Panc1 (cell line): Measurements from ENCODE around the gene DCC. TPM values are rescaled to one million over a fixed set of nuclear protein-coding genes. Genes with fewer than 3 reads are reported as not detected.

Experiments
- ATAC-seq: fragments of 200-7000 bp; cut with Tn5 transposase; 2 replicates; pipeline ENCODE4 v1.9.1; 2020; ENCODE audit warnings: mild to moderate bottlenecking, moderate library complexity
- BruUV-seq: library from RNA; stranded (reverse); fragments of 400-500 nt; replicated peaks from 2 replicates; lab custom pipeline; 2021; lab: Mats Ljungman, UMichigan
- CTCF ChIA-PET: fragments of 300-600 bp; sonication (Branson Sonifier 250); formaldehyde crosslinking; loops from one replicate; lab custom pipeline; 2022; ENCODE audit warnings: antibody characterized with exemption; lab: Charles Lee
- POLR2A ChIA-PET: fragments of 300-600 bp; sonication (Branson Sonifier 250); formaldehyde crosslinking; loops from one replicate; lab custom pipeline; 2022; ENCODE audit warnings: antibody characterized with exemption; lab: Charles Lee
- DNase-seq: peaks from one replicate; pipeline ENCODE4 v3.0.0-alpha.2; 2010; ENCODE audit warnings: low read depth, low spot score
- H3K27ac ChIP-seq: 2 replicates; pipeline ENCODE4 v1.5.1; 2011; ENCODE audit warnings: mild to moderate bottlenecking, low read length, inconsistent platforms
- H3K27me3 ChIP-seq: fragments of 200-500 bp; sonication (Bioruptor generic); 2 replicates; pipeline ENCODE4 v1.6.0; 2014; ENCODE audit warnings: low read length, inconsistent platforms; ENCODE audit not compliant: control insufficient read depth, insufficient read depth
- H3K36me3 ChIP-seq: fragments of 200-500 bp; sonication (Bioruptor generic); 2 replicates; pipeline ENCODE4 v1.5.1; 2014; ENCODE audit warnings: inconsistent platforms, mild to moderate bottlenecking, low read length, moderate library complexity; ENCODE audit not compliant: control insufficient read depth, insufficient read depth
- H3K4me1 ChIP-seq: 2 replicates; pipeline ENCODE4 v1.5.1; 2011; ENCODE audit warnings: inconsistent platforms, mild to moderate bottlenecking, low read length, moderate library complexity; ENCODE audit not compliant: control insufficient read depth, insufficient read depth
- H3K4me3 ChIP-seq, 2 experiments: 2 replicates each; pipeline ENCODE4 v1.5.1; 2011 to 2012; ENCODE audit warnings: low read depth in 2 of 2, low read length in 2 of 2, mild to moderate bottlenecking in 2 of 2, inconsistent platforms in 1 of 2, moderate library complexity in 1 of 2
- H3K9me3 ChIP-seq: fragments of 200-500 bp; sonication (Bioruptor generic); 2 replicates; pipeline ENCODE4 v1.5.1; 2014; ENCODE audit warnings: low read depth, mild to moderate bottlenecking, inconsistent platforms, low read length, moderate library complexity; ENCODE audit not compliant: control insufficient read depth, insufficient read depth
- POLR2AphosphoS5 ChIP-seq: IDR thresholded peaks from 2 replicates; pipeline ENCODE4 v1.6.1; 2012; ENCODE audit warnings: mild to moderate bottlenecking, low read depth, low read length, moderate library complexity
- SIN3A ChIP-seq: IDR thresholded peaks from 2 replicates; pipeline ENCODE4 v1.6.1; 2012; ENCODE audit warnings: low read depth, mild to moderate bottlenecking, low read length, moderate library complexity, borderline replicate concordance; ENCODE audit not compliant: insufficient read depth
- TCF7L2 ChIP-seq: IDR thresholded peaks from 2 replicates; pipeline ENCODE4 v1.6.1; 2011; ENCODE audit warnings: mild to moderate bottlenecking, low read depth, low read length, inconsistent platforms
- in situ Hi-C: cut with HindIII; loops from 2 replicates; pipeline ENCODE4 v1.10.0; 2016; ENCODE audit warnings: low sequenced_read_pairs, low pct_unique_long_range_greater_than_20kb
- intact Hi-C: fragments of 100-400 bp; cut with micrococcal nuclease; formaldehyde crosslinking; loops from one replicate; pipeline ENCODE4 v1.10.0; 2022; ENCODE audit not compliant: unreplicated experiment
- total RNA-seq: library from RNA; stranded (reverse); gene quantifications from one replicate; pipeline ENCODE4 v1.2.1, GENCODE V29; 2021; ENCODE audit not compliant: unreplicated experiment
- TF ChIP-seq, protein P1 (sequence below): fragments of 450-650 bp; IDR thresholded peaks from 2 replicates; pipeline ENCODE4 v1.5.1; 2017; ENCODE audit warnings: mild to moderate bottlenecking
- TF ChIP-seq, protein P2 (sequence below), 2 experiments: IDR thresholded peaks; 2 replicates each; pipeline ENCODE4 v1.6.1; 2011 to 2012; ENCODE audit warnings: low read depth in 2 of 2, control low read depth in 1 of 2, low read length in 1 of 2, mild to moderate bottlenecking in 1 of 2, moderate library complexity in 1 of 2; ENCODE audit not compliant: insufficient read depth in 1 of 2

Gene DCC
- total RNA-seq, 1 experiment from 2014 or later: not detected

DNA sequence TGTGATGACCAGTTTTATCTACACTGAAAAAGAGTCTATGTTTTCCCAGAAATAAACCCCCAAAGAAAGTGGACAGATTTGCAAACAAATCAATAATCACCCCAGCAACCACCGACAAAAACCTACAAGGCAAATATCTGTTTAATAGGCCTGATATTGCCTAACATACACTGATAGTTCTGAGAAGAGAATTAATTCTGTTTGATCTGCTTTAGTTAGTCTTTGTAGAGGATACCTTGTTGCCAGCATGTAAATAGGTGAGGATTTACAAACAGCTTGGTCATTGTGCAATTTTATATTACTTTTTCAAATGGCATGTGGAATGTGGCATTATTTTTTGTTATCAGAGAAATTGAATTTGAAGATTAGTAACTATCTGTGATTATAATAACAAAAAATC, 86.5 kb downstream of the DCC start:
- CTCF ChIA-PET: no interaction called here
- Histone ChIP-seq H3K36me3 (no peaks in the 10 kb centered on the region), H3K4me3 (no peak overlapping the region), H3K4me1 (no peaks in the 10 kb centered on the region), H3K9me3 (no peaks in the 10 kb centered on the region), H3K27me3 (no peaks in the 10 kb centered on the region), H3K27ac (no peak overlapping the region)
- TF ChIP-seq POLR2AphosphoS5: no peak
- TF ChIP-seq, protein P1, sequence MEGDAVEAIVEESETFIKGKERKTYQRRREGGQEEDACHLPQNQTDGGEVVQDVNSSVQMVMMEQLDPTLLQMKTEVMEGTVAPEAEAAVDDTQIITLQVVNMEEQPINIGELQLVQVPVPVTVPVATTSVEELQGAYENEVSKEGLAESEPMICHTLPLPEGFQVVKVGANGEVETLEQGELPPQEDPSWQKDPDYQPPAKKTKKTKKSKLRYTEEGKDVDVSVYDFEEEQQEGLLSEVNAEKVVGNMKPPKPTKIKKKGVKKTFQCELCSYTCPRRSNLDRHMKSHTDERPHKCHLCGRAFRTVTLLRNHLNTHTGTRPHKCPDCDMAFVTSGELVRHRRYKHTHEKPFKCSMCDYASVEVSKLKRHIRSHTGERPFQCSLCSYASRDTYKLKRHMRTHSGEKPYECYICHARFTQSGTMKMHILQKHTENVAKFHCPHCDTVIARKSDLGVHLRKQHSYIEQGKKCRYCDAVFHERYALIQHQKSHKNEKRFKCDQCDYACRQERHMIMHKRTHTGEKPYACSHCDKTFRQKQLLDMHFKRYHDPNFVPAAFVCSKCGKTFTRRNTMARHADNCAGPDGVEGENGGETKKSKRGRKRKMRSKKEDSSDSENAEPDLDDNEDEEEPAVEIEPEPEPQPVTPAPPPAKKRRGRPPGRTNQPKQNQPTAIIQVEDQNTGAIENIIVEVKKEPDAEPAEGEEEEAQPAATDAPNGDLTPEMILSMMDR: no peak
- TF ChIP-seq TCF7L2: no peak
- TF ChIP-seq, protein P2, sequence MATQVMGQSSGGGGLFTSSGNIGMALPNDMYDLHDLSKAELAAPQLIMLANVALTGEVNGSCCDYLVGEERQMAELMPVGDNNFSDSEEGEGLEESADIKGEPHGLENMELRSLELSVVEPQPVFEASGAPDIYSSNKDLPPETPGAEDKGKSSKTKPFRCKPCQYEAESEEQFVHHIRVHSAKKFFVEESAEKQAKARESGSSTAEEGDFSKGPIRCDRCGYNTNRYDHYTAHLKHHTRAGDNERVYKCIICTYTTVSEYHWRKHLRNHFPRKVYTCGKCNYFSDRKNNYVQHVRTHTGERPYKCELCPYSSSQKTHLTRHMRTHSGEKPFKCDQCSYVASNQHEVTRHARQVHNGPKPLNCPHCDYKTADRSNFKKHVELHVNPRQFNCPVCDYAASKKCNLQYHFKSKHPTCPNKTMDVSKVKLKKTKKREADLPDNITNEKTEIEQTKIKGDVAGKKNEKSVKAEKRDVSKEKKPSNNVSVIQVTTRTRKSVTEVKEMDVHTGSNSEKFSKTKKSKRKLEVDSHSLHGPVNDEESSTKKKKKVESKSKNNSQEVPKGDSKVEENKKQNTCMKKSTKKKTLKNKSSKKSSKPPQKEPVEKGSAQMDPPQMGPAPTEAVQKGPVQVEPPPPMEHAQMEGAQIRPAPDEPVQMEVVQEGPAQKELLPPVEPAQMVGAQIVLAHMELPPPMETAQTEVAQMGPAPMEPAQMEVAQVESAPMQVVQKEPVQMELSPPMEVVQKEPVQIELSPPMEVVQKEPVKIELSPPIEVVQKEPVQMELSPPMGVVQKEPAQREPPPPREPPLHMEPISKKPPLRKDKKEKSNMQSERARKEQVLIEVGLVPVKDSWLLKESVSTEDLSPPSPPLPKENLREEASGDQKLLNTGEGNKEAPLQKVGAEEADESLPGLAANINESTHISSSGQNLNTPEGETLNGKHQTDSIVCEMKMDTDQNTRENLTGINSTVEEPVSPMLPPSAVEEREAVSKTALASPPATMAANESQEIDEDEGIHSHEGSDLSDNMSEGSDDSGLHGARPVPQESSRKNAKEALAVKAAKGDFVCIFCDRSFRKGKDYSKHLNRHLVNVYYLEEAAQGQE (IDR thresholded peaks at IDR 0.05; ENCODE audit: insufficient read depth in 1 of 2, low read depth in 2 of 2, low read length in 1 of 2): no peak
- TF ChIP-seq SIN3A: no peak
- DNase-seq (no peak), ATAC-seq (no peak)
- BruUV-seq: no TSS peak
- POLR2A ChIA-PET: no interaction called here
- intact Hi-C loops (no loop called here), in situ Hi-C loops (no loop called here)

DNA sequence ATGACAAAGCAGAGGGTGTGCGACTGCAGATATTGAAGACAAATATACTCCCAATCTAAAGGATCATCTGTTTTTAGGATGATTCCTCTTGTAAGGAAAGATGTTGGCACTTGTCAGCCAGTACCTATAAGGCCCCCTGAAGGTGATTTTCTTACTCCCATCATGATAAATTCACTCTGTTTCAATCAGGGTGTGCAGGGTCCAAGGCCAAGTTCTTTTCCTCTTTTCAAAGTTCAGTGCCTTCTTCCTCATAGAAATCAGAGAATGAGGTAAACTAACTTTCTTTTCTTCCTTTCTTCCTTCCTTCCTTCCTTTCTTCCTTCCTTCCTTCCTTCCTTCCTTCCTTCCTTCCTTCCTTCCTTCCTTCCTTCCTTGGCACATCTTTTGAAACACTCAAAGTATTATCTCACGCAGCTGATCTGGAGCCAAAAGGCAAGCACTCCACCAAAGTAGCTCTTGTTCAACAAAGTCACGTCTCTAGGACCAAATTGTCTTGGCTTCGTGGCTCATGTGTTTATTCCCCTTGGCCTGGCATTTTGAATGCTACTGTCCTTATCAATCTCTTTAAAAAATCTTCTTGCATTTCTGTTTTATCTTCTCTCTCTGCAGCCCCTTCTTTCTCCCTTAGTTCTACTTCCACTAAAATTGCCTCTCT, 87.7 kb downstream of the DCC start:
- Histone ChIP-seq H3K27me3 (no peaks in the 10 kb centered on the region), H3K9me3 (no peaks in the 10 kb centered on the region), H3K36me3 (no peaks in the 10 kb centered on the region), H3K27ac (no peak overlapping the region), H3K4me3 (no peak overlapping the region), H3K4me1 (no peaks in the 10 kb centered on the region)
- BruUV-seq: no TSS peak
- ChIA-PET CTCF (no interaction called here), POLR2A (no interaction called here)
- no peak for TF ChIP-seq TCF7L2
- no peak for TF ChIP-seq SIN3A
- TF ChIP-seq, protein P2 (IDR thresholded peaks at IDR 0.05; ENCODE audit: insufficient read depth in 1 of 2, low read depth in 2 of 2, low read length in 1 of 2): no peak
- TF ChIP-seq, protein P1: no peak
- TF ChIP-seq POLR2AphosphoS5: no peak
- no peak for DNase-seq
- in situ Hi-C loops (no loop called here), intact Hi-C loops (no loop called here)
- ATAC-seq: no peak
